ENCODE data around the gene SF1.

- TF ChIP-seq, protein P1, sequence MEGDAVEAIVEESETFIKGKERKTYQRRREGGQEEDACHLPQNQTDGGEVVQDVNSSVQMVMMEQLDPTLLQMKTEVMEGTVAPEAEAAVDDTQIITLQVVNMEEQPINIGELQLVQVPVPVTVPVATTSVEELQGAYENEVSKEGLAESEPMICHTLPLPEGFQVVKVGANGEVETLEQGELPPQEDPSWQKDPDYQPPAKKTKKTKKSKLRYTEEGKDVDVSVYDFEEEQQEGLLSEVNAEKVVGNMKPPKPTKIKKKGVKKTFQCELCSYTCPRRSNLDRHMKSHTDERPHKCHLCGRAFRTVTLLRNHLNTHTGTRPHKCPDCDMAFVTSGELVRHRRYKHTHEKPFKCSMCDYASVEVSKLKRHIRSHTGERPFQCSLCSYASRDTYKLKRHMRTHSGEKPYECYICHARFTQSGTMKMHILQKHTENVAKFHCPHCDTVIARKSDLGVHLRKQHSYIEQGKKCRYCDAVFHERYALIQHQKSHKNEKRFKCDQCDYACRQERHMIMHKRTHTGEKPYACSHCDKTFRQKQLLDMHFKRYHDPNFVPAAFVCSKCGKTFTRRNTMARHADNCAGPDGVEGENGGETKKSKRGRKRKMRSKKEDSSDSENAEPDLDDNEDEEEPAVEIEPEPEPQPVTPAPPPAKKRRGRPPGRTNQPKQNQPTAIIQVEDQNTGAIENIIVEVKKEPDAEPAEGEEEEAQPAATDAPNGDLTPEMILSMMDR (IDR thresholded peaks at IDR 0.05 in 8 of 11, conservative IDR thresholded peaks at IDR 0.05 in 3 of 11): no peak
- no peak for TF ChIP-seq POLR2AphosphoS5 (IDR thresholded peaks at IDR 0.05)
- TF ChIP-seq POLR2A (IDR thresholded peaks at IDR 0.05): no peak
Measured at GRCh38 chr11:64744544-64745188, 33.7 kb downstream of the SF1 start.
